ENCODE results near the gene RFX3. TPM values are rescaled to one million over a fixed set of nuclear protein-coding genes. Genes with fewer than 3 reads are reported as not detected.

Gene RFX3
- total RNA-seq, 1 experiment from 2014 or later, result 8.4 TPM

- intact Hi-C loops (cut with micrococcal nuclease; ENCODE audit: unreplicated experiment), result loop anchor here (10.0 kb wide), 1 partner anchor 666 kb away; no protein-coding TSS in a partner anchor
- H3K36me3 ChIP-seq (ENCODE audit: low read depth), result no peaks in the 10 kb centered on the region
- no peaks in the 10 kb centered on the region for H3K9me2 ChIP-seq (ENCODE audit: insufficient read depth)
- no peaks in the 10 kb centered on the region for H3K4me1 ChIP-seq (replicated peaks; ENCODE audit: insufficient read depth)
- no peak overlapping the region for H3K4me2 ChIP-seq
- TF ChIP-seq CTCF (conservative IDR thresholded peaks at IDR 0.05) (no peak), EZH2 (IDR thresholded peaks at IDR 0.05; ENCODE audit: low read depth) (no peak)
- no peak overlapping the region for H3K4me3 ChIP-seq
- H4K20me1 ChIP-seq (ENCODE audit: insufficient read depth), result no peaks in the 10 kb centered on the region
- no peaks in the 10 kb centered on the region for H3K27me3 ChIP-seq (ENCODE audit: insufficient read depth, low read depth)
- BruUV-seq (replicated peaks), result no TSS peak
- no peak overlapping the region for H3K27ac ChIP-seq
- POLR2A ChIA-PET (ENCODE audit: unreplicated experiment), result no interaction called here
- H3K79me2 ChIP-seq (ENCODE audit: low read depth), result peaks cover 10% of the 10 kb centered on the region; the same call in 1 of the 2 replicates
- H2AFZ ChIP-seq, result no peak overlapping the region
- H3F3A ChIP-seq (ENCODE audit: insufficient read depth, low read depth), result no peaks in the 10 kb centered on the region
- no peaks in the 10 kb centered on the region for H3K9me3 ChIP-seq (ENCODE audit: insufficient read depth, low read depth)
- CTCF ChIA-PET, result no interaction called here
- no peak for DNase-seq
Measured at GRCh38 chr9:3520564-3520963, 5.2 kb downstream of the RFX3 start.

GRCh38 chr9:3517377-3518048 lies 8.3 kb downstream of the RFX3 start:
- no peak for DNase-seq
- TF ChIP-seq EZH2 (IDR thresholded peaks at IDR 0.05; ENCODE audit: low read depth) (no peak), CTCF (conservative IDR thresholded peaks at IDR 0.05) (no peak)
- Histone ChIP-seq H2AFZ (no peak overlapping the region), H3K79me2 (ENCODE audit: low read depth) (no peaks in the 10 kb centered on the region), H3K9me3 (ENCODE audit: insufficient read depth, low read depth) (no peaks in the 10 kb centered on the region), H3F3A (ENCODE audit: insufficient read depth, low read depth) (no peaks in the 10 kb centered on the region), H3K36me3 (ENCODE audit: low read depth) (no peaks in the 10 kb centered on the region), H4K20me1 (ENCODE audit: insufficient read depth) (no peaks in the 10 kb centered on the region), H3K4me1 (replicated peaks; ENCODE audit: insufficient read depth) (no peaks in the 10 kb centered on the region), H3K27me3 (ENCODE audit: insufficient read depth, low read depth) (no peaks in the 10 kb centered on the region), H3K4me3 (no peak overlapping the region), H3K4me2 (no peak overlapping the region), H3K27ac (no peak overlapping the region), H3K9me2 (ENCODE audit: insufficient read depth) (no peaks in the 10 kb centered on the region)
- ChIA-PET POLR2A (ENCODE audit: unreplicated experiment) (interaction anchor here (0.9 kb wide), 1 partner anchor 1199 kb away, joined by 3 read pairs; no protein-coding TSS in a partner anchor), CTCF (no interaction called here)
- intact Hi-C loops (cut with micrococcal nuclease; ENCODE audit: unreplicated experiment), result no loop called here
- no TSS peak for BruUV-seq (replicated peaks)

GRCh38 chr9:3516667-3517330 lies 9.0 kb downstream of the RFX3 start:
- intact Hi-C loops (cut with micrococcal nuclease; ENCODE audit: unreplicated experiment), result no loop called here
- Histone ChIP-seq H3K36me3 (ENCODE audit: low read depth) (no peaks in the 10 kb centered on the region), H3K9me3 (ENCODE audit: insufficient read depth, low read depth) (no peaks in the 10 kb centered on the region), H3K27ac (no peak overlapping the region), H3K4me2 (no peak overlapping the region), H2AFZ (no peak overlapping the region), H4K20me1 (ENCODE audit: insufficient read depth) (no peaks in the 10 kb centered on the region), H3F3A (ENCODE audit: insufficient read depth, low read depth) (no peaks in the 10 kb centered on the region), H3K4me3 (no peak overlapping the region), H3K79me2 (ENCODE audit: low read depth) (no peaks in the 10 kb centered on the region), H3K9me2 (ENCODE audit: insufficient read depth) (no peaks in the 10 kb centered on the region), H3K27me3 (ENCODE audit: insufficient read depth, low read depth) (no peaks in the 10 kb centered on the region), H3K4me1 (replicated peaks; ENCODE audit: insufficient read depth) (no peaks in the 10 kb centered on the region)
- BruUV-seq (replicated peaks), result no TSS peak
- no peak for TF ChIP-seq CTCF (conservative IDR thresholded peaks at IDR 0.05)
- no peak for TF ChIP-seq EZH2 (IDR thresholded peaks at IDR 0.05; ENCODE audit: low read depth)
- no peak for DNase-seq
- CTCF ChIA-PET, result no interaction called here
- POLR2A ChIA-PET (ENCODE audit: unreplicated experiment), result no interaction called here

Measured in PC-9 (cell line).